HG02623 (cell line): ENCODE measurements around the gene FGFBP2.

Source experiments
- ATAC-seq: cut with Tn5 transposase; IDR thresholded peaks from one replicate; pipeline ENCODE4 v1.9.1; 2021; ENCODE audit warnings: moderate library complexity; ENCODE audit not compliant: unreplicated experiment

FGFBP2 gene, protein sequence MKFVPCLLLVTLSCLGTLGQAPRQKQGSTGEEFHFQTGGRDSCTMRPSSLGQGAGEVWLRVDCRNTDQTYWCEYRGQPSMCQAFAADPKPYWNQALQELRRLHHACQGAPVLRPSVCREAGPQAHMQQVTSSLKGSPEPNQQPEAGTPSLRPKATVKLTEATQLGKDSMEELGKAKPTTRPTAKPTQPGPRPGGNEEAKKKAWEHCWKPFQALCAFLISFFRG

DNA sequence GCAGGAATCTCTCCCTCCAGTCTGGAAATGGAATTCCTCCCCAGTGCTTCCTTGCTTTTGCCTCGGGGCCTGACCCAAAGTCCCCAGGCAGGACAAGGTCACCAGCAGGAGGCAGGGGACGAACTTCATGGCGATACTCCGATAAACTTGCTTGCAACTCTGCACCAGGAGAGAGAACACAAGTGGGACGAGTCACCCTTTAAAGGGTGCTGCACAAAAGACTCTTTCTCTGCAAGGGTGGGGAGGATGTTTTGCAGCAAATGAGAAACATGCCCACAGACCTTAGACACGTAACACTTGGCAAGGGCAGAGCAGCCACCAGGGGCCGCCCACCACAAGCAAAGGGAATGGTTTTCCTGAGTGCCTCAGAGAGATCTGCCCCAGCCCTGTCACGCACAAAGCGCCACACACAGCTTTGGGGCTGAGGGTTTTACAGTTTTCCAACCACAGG, at the start of gene FGFBP2:
Gene FGFBP2 (minus strand): TSS at position 175 of the 451 bp plus-strand sequence. CDS start 46 bp downstream, at position 129.
- peak; percentile 50 for ATAC-seq

DNA sequence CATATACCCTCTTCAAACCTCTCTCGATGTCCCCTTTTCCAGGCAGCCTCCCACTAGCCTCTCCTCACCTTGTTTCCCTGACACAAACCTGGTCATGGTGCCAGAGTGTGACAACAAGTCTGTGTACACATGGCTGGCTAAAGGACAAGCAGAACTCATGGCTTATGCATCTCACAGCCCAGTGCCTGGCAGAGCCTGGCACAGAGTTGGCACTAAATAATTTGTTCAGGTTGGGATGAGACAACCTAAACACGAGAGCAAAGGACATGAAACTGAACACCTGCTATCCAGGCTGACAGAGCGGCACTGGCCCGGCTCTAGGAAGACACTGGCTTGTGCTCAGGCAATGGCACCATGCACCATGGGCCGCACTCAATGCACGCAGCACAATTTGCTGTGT, 48.2 kb upstream of the FGFBP2 start:
- ATAC-seq = no peak

DNA sequence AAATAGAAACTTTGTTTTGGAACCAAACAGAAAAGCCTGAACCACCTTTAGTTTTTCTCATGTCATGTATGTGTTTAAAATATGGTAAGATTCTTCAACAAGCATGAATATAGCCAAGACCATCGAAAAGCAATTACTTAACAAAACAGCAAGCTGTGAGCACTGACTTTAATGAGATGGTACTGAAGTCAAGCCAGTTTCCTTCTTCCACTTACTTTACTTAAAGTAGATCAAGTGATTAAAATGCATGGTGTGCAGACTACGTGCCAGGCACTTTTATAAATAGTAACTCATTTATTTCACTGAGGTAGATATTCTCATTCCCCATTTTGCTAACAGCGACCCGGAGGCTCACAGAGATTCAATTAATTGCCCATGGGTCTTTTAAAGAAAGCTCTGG, 46.2 kb upstream of the FGFBP2 start:
- ATAC-seq = no peak

DNA sequence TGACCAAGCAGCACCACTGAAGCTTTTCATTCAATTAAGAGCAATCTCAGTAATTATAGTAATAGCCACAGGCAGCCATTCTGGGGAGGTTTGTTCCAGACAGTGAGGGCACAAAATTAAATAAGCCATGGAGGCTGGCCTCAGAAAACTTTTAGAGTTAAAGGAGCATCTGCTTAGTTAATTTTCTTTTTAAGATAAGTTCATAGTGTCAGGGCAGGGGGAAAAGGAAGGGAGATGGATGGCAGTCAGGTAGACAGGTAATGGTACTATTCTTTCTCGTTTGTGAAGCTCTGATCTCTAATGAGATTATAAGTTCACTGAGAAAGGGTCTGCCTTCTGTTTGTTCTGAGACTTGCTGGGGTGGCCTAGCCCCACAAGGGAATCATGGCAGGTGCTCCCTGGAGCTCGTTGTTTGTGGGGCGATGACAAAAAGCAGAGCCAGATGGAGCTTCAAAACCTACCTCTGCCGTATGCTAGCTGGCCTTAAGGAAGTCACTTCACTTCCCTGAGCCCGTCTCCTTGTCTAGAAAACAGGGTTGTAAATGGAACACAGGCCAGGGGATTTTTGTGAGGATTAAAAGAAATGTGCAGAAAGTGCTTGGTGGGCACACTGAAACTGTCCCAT, 44.6 kb upstream of the FGFBP2 start:
- no peak for ATAC-seq

DNA sequence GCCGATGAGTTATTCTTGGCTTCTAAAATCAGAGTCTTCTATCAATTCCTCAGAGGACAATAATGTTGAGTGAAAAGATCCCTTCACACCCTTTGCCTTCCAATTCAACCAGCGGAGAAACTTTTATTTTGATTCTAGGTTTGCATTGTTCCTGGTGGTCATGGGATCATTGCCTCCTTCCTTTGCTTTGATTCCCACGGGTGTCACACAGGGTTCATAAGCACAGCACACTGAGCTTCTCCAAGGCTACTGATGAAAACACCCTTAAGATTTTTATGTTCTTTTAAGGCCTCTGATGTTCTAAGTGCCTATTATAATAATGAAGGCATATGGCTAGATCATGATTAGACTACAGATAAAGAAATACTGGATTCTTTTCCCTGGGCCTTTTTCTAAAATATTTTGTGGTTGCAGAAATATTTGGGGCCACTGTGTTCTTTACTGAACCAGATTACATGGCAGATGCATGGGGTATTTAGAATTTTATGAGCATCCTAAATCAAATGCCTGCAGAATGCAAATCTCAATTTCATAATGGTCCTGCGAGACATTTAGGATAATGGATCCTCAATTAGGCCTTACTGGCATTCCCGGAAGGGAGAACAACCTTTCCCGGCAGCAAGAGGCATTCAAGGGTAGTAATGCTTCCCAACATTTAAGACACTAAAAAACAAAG, 43.9 kb upstream of the FGFBP2 start:
- ATAC-seq = no peak

DNA sequence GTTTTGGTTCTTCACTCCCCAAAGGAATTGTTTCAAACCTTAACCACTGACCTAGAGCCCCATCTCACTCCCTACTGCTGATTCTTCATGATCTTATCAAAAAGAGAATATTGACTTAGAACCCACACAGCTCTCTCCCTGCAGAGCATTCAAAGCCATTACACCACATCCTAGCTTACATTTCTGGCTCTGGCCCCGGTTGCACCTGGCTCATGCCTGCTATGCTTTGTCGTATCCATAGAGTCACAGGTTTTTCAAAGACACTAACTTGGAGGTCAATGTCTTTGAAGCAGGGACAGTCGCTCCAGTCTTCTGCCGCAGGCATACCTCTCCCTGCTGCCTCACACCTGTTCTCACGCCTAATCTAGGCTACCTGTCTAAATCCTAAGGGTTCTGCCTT, 42.7 kb upstream of the FGFBP2 start:
- no peak for ATAC-seq

DNA sequence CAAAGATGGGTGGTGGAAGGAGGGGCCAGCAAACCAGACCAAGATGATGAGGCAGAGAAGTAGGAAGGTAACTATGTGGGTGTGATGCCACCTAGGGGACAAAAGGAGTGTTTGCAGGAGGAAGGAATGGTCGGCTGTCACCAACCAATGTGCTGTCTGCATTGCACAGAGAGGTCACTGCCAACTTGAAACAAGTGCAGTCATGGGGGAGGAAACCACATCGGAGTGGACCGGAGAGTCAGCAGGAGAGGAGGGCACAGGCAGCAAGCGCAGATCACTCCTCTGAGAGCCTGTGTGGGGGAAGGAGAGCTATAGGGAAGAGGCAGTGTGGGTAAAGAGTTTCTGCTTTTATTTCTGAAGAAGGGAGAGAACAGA, 38.5 kb upstream of the FGFBP2 start:
- peak; percentile 96 for ATAC-seq

DNA sequence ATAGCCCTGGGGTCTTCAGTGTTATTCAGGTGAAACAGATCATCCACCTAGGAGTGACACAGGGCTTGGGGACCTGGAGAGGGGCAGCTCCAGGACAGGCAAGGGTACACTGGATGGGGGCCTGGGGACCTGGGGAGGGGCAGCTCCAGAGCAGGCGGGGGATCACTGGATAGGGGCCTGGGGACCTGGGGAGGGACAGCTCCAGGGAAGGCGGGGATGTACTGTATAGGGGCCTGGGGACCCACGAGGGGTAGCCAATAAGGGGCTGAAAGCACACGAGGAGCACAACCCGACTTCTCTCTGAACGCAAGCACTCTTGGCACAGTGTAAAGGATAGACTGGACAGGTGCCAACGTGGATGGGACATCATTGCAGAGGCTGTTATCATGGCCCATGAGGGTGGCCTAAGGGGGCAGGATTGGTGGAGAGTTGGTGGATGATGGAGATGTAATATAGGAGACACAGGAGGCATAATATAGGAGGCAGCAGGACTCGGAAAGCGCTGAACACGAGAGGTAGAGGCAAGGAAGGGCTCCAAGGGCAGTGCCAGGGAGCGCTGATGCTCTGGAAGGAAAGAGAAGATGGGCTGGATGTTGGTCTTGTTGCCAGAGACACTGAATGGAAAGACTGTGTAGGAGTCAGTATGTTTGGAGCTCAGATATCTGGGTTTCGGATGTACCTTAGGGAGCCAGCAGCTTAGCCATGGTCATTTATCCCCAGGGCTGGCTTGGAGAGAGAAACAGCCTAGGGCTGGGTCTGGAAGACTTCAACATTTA, 37.9 kb upstream of the FGFBP2 start:
- no peak for ATAC-seq

DNA sequence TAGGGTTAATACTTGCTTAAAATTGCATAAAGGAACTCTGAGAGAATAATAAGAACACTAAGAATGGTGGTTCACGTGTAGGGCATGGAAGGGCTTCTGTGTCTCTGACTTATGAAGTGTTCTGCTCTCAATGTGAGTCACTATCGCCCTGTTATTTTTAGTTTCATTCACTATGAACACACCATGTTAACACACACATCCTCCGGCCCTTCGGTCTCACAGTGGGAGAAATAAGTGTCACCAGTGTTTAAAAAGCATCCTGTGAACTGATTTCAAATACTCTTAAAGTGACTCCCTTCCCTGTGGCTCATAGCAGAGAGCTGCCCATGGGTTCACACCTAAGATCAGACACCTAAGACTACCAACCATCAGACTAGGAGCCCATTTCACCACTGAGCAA, 33.8 kb upstream of the FGFBP2 start:
- no peak for ATAC-seq

DNA sequence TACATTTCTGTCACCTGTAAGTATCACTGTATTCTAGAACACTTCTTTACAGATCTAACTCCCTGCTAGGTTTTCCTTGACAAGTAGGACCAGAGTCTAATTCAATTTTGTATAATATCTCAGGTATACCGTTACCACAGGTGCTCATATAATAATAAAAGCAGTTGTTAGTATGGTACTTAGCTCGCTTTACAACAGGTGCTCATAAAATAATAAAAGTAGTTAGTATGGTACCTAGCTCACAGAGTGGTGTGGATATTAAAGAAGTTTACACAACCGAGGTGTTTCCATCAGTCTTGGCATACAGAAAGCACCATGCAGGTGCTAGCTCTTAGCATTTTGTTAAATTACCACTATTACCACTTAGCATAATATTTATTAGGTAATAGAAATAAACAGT, 32.9 kb upstream of the FGFBP2 start:
- no peak for ATAC-seq

DNA sequence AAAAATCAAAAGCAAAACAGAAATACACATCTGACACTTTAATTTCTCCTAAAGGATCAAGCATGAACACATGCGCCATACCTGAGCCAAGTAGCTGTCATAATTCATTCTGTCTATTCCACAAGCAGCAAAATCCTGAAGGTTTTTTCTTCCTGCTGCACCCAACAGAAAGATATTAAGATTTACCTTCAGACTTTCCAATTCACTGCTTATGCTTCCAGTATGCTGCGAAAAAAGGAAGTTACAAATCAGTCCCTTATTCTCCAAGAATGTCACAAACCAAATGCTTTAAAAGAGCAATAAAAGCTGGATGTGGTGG, 29.2 kb upstream of the FGFBP2 start:
- ATAC-seq = no peak

DNA sequence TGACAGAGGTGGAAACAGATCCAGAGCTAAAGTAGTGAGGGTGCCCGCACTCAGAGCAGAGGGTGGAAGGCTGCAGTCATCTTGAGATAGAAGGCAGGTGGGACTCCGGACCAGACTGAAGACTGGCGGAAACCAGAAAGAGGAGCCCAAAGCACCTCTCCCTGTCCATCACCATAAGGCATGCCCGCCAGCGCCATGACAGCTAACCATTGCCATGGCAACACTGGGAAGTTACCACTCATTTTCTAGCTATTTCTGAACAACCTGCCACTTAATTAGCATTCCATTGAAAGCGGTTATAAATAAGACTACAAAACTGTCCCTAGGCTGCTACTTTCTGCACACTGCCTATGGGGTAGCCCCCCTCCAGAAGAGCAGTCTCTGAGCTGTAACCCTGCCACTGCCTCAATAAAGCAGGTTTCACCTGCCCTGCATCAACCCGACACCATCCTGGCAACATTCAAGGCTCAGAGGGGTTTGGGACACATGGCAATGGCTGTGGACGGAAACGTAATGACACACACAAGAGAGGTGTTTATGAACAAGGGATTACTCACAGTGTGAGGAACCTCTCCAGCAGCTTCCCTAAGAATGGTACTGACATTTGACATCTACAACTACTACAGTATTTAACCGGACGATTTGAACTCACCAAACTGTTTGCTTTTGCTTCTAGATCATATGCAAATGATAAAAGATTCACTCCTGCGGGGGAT, 27.8 kb upstream of the FGFBP2 start:
- no peak for ATAC-seq

DNA sequence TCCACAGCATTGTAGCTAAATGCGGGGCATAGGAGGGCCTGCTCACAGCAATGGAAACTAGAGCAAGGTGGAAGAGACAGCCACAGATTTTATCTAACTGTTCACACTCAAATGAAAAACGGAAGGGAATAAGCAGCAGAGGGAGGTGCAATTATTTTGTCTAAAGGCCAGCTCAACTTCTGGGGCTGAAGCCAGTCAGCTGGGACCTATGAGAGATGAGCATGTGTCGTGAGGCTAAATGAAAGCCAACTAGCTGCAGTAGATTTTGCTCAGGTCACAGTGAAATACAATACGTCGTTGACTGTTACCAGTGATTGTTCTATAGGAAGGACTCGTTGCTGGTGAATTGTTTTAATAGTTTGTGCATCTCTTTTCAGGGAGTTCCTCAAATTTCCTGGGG, 26.4 kb upstream of the FGFBP2 start:
- ATAC-seq = no peak

DNA sequence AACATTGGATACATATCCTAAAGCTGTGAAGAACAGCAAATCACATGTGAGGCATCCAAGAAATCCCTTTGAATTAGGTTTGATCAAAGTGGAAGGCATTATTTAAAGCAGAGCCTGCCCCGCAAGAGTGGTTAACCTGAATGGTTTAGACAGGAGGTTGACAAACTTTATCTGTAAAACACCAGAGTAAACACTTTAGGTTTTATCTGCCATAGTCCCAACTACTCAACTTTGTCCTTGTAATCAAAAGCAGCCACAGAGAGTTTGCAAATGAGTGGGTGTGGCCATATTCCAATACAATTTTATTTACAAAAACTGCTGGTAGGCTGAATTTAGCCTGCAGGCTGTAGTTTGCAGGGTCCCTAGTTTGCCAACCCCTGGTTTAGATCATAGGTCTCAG, 25.2 kb upstream of the FGFBP2 start:
- ATAC-seq = no peak

DNA sequence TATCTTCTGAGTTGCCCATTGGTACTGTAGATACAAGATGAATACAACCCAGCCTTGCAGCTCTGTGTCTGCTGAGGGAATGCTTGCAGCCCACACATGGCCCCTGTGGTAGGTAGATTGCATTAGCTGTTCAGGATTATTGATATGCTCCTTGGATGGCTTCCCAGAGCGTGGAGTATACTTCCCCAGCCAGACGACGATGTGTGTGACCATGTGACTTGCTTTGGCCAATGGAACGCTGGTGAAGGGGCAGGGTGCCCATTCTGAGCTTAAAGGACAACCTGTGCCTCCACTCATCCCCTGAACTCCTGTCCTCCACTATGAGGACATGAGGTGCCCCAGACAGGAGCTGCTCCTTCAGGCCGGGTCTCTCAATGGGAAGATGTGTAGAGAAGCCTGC, 23.9 kb upstream of the FGFBP2 start:
- no peak for ATAC-seq

DNA sequence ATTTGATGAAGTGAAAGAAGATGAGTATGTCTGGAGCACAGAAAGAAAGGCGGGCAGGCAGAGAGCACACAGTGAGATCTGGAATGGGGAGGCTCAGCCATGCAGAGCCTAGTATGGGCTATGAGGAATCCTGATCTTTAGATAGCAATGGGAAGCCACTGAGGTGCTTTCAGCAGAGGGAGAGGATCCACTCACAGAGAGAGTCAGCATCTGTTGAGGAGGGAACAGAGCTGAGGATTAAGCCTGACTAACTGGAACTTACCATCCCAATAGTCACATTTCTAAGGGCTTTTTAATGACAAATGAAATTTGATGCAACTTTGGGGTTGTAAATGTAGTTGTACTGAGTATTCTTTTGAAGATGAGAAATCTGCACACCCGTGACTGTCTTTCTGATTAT, 20.6 kb upstream of the FGFBP2 start:
- no peak for ATAC-seq

DNA sequence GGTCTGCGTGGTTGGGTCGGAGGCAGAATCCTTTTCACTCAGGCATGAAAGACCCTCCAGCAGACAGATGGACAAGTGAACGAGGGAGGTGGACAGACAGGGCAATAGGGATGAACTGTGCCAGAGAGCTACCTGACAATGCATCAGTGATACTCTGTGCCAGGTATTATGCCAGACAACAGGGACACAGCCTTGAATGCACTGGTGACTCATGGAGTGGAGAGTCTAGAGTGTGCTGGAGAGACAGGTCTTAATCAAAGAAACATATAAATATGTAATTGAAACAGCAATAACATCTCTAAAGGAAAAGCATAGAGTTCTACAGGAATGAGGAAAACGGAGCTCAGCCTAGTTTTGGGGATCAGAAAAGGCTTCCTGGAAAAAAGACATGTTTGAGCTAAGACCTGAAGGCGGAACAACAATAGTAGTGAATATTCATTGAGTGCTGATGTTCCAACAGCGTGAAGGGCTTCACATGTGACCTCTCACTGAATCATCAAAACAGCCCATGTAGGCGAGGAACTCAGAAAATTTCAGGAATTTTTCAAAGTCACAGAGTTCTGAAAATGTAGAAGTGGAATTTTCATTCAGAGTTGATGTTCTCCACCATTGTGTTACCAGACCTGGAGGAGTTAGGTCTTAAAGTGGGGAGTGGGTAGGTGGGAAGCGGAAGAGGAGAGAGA, 20.0 kb upstream of the FGFBP2 start:
- ATAC-seq = no peak

DNA sequence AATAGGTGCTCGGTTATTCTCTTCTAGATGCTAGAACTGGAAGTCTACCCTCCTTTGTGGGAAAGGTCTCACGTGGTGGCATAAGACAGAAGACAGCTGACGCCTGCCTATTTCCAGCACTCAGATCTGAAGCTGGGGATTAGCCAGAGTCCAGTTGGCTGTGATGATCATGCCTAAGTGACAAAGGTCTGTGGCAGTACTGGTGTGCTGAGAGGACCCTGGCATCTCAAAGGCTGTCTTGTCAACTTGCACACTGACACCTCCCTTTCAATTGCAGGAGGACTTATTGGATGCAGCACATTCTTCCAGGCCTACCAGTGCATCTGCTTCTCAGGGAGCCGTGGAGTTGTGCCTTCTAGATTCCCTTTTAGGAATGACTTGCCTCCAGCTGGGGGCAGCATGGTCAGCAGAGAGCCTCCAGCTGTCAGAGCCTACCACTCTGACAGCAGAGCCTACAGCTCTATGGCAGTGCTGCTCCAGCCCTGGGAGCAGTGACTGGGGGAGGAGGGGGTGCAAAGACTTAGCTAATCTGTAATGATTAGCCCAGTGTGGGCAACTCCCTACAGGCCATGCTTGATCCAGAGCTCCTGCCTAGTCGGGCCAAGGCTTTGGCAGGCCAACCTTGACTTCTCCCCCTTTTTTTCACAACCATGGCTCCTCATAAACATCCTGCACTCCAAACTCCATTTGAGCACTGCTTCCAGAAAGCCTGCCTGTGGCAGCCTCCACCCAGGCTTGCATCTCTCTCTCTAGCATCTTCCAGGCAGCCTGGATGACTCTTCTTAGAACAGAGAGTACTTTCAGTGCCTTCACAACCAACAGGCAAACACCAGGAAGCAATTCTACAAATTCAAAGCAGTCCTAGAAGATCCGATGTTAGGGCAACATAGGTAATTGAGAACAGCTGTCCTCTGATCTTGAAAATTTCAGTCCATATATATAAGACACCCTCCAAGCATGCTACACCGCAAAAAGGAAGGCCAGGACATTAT, 13.8 kb upstream of the FGFBP2 start:
- ATAC-seq = no peak

DNA sequence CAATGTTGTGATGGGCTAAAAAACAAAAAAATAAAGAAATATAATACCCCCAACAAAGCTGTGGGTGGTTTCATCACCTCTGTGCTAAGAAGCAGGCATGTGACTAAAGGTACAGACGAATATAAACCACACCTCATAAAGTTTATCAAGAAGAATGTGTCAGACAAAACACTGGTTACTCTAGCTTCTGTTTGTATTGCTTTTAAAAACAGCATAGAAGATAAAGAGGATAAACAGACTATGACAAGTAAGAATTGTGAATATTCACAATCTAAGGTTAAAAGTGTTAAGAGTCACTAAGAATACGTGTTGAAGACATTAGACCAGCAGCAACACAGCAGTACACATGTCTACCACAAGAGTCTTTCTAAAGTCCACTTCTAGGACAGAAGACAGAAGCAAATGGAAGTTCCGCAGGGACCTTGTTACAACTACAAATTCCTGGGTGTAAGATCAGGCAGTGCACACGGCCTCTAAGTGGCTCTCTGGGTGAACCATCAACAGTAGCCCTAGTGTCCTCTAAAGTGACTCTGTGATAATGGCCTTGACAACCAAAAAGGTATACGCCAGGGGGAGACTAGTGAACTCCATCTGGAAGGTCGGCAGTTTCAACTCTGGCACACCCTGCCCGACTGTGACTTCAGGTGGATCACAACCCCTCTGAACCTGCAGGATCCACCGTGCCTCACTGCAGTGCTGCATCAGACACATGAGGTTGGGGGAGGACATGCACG, 8.3 kb upstream of the FGFBP2 start:
- ATAC-seq = no peak
